Measurements from ENCODE around the gene XCL2. TPM values are rescaled to one million over a fixed set of nuclear protein-coding genes. Genes with fewer than 3 reads are reported as not detected.

XCL2 gene
- total RNA-seq, 2 donors from 2014 or later = not detected

DNA sequence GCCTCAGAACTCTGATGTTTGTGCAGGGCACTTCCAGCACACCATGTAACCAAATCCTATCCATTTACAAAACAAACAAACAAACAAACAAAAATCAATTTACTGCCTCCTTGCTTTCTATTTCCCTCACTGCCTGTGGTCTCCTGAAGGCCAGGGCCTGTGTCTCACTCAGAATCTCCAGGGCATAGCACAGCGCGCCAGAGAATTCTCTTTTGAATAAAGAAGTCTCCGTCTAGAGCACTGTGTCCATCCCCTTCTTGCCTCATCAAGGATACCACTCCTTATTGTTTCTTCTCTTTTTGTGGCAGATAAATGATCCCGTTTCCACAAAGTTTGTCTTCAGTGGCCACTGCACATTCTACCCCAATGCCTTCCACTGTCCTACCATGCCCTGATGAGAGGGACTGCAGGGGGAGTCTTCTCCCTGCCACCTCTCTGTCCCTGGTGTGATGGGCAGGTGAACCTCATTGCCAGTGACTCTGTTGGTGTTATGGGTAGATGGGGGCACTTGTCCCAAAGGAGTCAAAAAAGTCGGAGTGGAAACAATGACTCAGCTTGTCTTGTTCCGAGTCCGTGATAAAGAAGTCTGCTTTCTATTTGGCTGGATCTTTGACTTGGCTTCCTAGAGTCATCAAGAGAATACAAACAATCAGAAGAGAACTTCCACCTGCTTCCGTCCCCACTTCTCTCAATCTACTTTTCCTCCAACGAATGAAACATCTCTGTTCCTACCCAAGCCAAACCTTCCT is 30.0 kb downstream of the XCL2 start:
- Histone ChIP-seq H3K27ac (no peak overlapping the region), H3K27me3 (no peaks in the 10 kb centered on the region), H3K9me3 (no peaks in the 10 kb centered on the region), H3K4me1 (no peaks in the 10 kb centered on the region), H3K4me3 (no peak overlapping the region), H3K36me3 (replicated peaks in 1 of 2; ENCODE audit: insufficient read depth in 1 of 2, low read depth in 2 of 2) (no peaks in the 10 kb centered on the region)
- ATAC-seq (no peak), DNase-seq (no peak)
- 51 to 63% methylated on average over 9 of the region's 9 CpGs for WGBS, 2 donors
- no peak for TF ChIP-seq POLR2A (IDR thresholded peaks at IDR 0.05)
- intact Hi-C loops (cut with DNase I) = no loop called here

DNA sequence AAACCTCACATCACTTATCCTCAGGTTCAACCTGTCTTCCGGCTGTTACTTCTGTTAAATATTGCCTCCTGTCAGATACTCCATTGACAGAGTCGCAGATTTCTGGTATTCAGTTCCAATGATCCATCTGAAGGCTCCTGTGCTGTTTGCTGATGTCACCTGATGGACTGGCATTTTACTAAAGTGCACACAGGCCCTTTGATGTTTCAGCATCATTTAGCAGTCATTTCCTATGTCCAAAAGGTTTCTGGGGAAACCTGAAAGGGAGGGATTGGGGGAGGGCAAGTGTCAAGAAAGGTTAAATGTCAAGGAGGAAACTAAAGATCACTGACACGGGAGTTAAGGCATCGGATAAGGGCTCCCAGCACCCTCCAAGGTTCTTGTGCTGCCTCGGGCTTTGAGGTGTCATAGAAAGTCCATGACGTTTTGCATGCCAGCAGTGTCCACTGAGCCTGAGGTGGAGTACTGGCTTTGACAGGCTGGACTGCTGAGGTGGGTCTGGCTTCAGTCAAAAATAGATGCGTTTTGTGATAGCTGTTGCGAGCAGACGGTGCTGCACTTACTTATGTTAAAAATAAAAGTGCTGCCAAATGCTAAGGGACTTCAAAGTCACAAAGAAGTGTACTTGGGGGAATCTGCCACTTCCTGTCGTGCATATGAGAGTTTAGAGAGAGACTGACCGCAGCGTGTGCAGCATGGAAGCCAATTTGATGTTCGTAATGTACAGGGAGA is 30.8 kb downstream of the XCL2 start:
- WGBS, 2 donors = 85 to 88% methylated on average over 13 of the region's 13 CpGs
- DNase-seq = no peak
- Histone ChIP-seq H3K4me3 (no peak overlapping the region), H3K27ac (no peak overlapping the region), H3K27me3 (no peaks in the 10 kb centered on the region), H3K9me3 (no peaks in the 10 kb centered on the region), H3K4me1 (no peaks in the 10 kb centered on the region), H3K36me3 (replicated peaks in 1 of 2; ENCODE audit: insufficient read depth in 1 of 2, low read depth in 2 of 2) (no peaks in the 10 kb centered on the region)
- no peak for ATAC-seq
- intact Hi-C loops (cut with DNase I) = no loop called here
- TF ChIP-seq, protein P1, sequence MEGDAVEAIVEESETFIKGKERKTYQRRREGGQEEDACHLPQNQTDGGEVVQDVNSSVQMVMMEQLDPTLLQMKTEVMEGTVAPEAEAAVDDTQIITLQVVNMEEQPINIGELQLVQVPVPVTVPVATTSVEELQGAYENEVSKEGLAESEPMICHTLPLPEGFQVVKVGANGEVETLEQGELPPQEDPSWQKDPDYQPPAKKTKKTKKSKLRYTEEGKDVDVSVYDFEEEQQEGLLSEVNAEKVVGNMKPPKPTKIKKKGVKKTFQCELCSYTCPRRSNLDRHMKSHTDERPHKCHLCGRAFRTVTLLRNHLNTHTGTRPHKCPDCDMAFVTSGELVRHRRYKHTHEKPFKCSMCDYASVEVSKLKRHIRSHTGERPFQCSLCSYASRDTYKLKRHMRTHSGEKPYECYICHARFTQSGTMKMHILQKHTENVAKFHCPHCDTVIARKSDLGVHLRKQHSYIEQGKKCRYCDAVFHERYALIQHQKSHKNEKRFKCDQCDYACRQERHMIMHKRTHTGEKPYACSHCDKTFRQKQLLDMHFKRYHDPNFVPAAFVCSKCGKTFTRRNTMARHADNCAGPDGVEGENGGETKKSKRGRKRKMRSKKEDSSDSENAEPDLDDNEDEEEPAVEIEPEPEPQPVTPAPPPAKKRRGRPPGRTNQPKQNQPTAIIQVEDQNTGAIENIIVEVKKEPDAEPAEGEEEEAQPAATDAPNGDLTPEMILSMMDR (IDR thresholded peaks at IDR 0.05) = no peak
- no peak for TF ChIP-seq POLR2A (IDR thresholded peaks at IDR 0.05)

DNA sequence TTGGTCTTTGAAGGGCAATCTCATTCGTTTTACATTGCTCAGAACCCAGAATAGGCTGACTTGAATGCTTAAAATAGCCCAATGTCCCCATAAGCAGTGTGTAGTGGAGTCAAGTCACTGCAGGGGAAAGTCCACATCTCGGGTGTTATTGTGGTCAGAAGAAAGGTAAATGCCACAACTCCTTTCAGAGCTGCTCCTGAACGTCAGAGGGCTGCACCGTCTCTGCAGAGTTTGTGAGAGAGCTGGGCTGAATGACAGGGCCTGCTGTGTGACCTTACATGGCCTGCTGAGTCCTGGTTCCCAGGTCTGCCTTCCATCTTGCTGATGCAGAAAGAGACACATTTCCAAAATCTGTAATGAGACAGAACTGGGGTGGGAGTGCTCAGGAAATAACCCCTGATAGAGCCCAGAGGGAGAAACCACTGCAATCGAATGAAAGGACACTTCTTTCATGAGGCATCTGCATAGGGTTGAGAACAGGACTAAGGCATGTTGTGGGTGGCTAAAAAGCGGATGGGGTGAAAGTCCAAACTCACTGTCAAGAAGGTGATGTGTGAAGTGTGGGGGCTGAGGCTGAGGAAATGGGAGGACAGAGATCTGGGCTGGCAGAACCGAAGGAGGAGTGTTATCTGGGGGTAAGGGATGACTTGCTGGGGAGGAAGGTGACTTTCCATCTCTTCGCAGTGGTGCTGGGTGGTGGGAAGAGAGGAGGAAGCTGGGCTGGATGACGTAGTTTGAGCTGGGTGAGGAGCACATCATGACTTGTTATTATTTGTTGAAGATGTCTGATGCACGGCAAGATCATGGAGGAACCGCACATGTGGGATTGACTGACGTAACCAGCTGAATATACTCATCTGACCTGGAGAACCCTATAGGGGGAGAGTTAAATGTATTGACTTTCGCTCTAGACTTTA is 33.7 kb downstream of the XCL2 start:
- Histone ChIP-seq H3K36me3 (replicated peaks in 1 of 2; ENCODE audit: insufficient read depth in 1 of 2, low read depth in 2 of 2) (no peaks in the 10 kb centered on the region), H3K4me3 (no peak overlapping the region), H3K9me3 (no peaks in the 10 kb centered on the region), H3K4me1 (peaks cover 6% of the 10 kb centered on the region), H3K27ac (no peak overlapping the region), H3K27me3 (no peaks in the 10 kb centered on the region)
- no peak for DNase-seq
- TF ChIP-seq POLR2A (IDR thresholded peaks at IDR 0.05) = no peak
- TF ChIP-seq, protein P1 (IDR thresholded peaks at IDR 0.05) = no peak
- whole genome bisulfite sequencing, 2 donors = 82 to 89% methylated on average over 13 of the region's 13 CpGs
- ATAC-seq = no peak
- intact Hi-C loops (cut with DNase I) = no loop called here

DNA sequence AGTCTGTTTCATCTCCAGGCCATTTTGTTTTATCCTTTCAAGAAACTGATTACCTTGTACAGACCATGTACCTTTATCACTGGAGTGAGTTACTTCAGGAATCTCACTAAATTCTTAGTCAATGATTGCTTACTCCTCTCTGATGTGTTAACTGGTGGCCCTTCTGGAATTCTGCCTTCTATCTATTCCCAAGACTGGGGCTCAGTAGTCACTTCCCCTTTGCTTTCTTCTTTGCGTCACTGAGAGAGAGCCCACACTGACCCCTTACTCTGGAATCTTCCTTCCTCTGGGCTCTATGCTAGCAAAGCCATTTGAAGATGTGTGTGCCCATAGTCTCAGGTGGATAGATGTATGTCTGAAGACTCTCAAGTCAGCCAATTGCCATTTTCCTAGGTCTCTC is 34.6 kb downstream of the XCL2 start:
- H3K9me3 ChIP-seq = no peaks in the 10 kb centered on the region
- DNase-seq (no peak), ATAC-seq (no peak)
- peaks cover 13% of the 10 kb centered on the region for H3K4me1 ChIP-seq
- no peak overlapping the region for H3K4me3 ChIP-seq
- H3K27ac ChIP-seq = no peak overlapping the region
- WGBS, 2 donors = 69 to 95% methylated on average over 1 of the region's 1 CpG
- H3K27me3 ChIP-seq = no peaks in the 10 kb centered on the region
- H3K36me3 ChIP-seq (replicated peaks in 1 of 2; ENCODE audit: insufficient read depth in 1 of 2, low read depth in 2 of 2) = no peaks in the 10 kb centered on the region
- no peak for TF ChIP-seq POLR2A (IDR thresholded peaks at IDR 0.05)
- intact Hi-C loops (cut with DNase I) = no loop called here

DNA sequence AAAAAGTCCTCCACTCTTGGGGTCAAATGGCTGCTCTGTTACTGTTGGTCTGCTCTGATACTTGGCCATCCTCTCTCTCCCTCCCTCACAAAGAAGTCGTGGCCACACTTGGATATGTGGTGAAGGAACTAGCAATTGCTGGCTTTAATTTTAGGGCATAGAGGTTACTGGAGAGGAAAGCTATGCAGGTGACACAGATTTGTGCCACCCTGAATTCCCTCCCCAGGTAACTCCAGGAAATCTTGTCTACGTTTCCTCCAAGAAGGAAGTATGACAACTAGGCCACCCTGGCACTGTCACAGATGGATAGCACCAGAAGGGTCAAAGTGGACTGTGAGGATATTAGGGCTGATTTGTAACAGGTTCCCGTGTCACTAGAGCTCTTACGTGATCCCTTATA is 36.0 kb downstream of the XCL2 start:
- peaks cover 15% of the 10 kb centered on the region for H3K4me1 ChIP-seq
- DNase-seq (no peak), ATAC-seq (no peak)
- no peak overlapping the region for H3K4me3 ChIP-seq
- no peaks in the 10 kb centered on the region for H3K36me3 ChIP-seq (replicated peaks in 1 of 2; ENCODE audit: insufficient read depth in 1 of 2, low read depth in 2 of 2)
- no peaks in the 10 kb centered on the region for H3K27me3 ChIP-seq
- H3K27ac ChIP-seq = no peak overlapping the region
- TF ChIP-seq, protein P1 (IDR thresholded peaks at IDR 0.05) = no peak
- TF ChIP-seq POLR2A (IDR thresholded peaks at IDR 0.05) = no peak
- WGBS, 2 donors = 92 to 93% methylated on average over 4 of the region's 4 CpGs
- intact Hi-C loops (cut with DNase I) = no loop called here
- no peaks in the 10 kb centered on the region for H3K9me3 ChIP-seq
